Thoracic aorta (tissue), 2 donors: ENCODE measurements around the gene MOGAT1. TPM values are rescaled to one million over a fixed set of nuclear protein-coding genes. Genes with fewer than 3 reads are reported as not detected.

Experiments used
- ATAC-seq: fragments of 150-250 bp; one replicate; pipeline ENCODE4 v1.8.0; 2017; ENCODE audit warnings: low read depth; ENCODE audit not compliant: insufficient number of reproducible peaks, low FRiP score
- DNase-seq: peaks from one replicate; pipeline ENCODE4 v3.0.0-alpha.2; 2020; ENCODE audit warnings: low spot score
- H3K27ac ChIP-seq, 2 donors: fragments of 200-600 bp; sonication (generic); 1 replicate in 1 of 2; 2 replicates in 1 of 2; pipeline ENCODE4 v1.5.1; 2016; ENCODE audit warnings: mild to moderate bottlenecking in 2 of 2, moderate library complexity in 2 of 2
- H3K27me3 ChIP-seq: fragments of 200-600 bp; sonication (generic); replicated peaks from 2 replicates; pipeline ENCODE4 v1.6.0; 2016; ENCODE audit warnings: mild to moderate bottlenecking; ENCODE audit not compliant: insufficient read depth
- H3K36me3 ChIP-seq: fragments of 200-600 bp; sonication (generic); one replicate; pipeline ENCODE4 v1.5.1; 2016
- H3K4me1 ChIP-seq, 2 donors: fragments of 200-600 bp; sonication (generic); 1 replicate in 1 of 2; 2 replicates in 1 of 2; pipeline versions ENCODE4 v1.5.1 to v1.6.0; 2016; ENCODE audit warnings: low read depth in 2 of 2, mild to moderate bottlenecking in 1 of 2; ENCODE audit not compliant: control insufficient read depth in 1 of 2
- H3K4me3 ChIP-seq: fragments of 200-600 bp; sonication (generic); 2 replicates; pipeline ENCODE4 v1.5.1; 2016; ENCODE audit warnings: mild to moderate bottlenecking
- H3K9me3 ChIP-seq: fragments of 200-600 bp; sonication (generic); 2 replicates; pipeline ENCODE4 v1.5.1; 2016
- total RNA-seq, 2 donors: library from RNA; depleted of rRNA; stranded (reverse); fragments of >200 nt; gene quantifications; one replicate each; pipeline versions ENCODE4 v1.1.0 to v1.2.3, GENCODE V29; 2016
- TF ChIP-seq, protein P1 (sequence below): fragments of 200-600 bp; sonication (generic); IDR thresholded peaks from one replicate; pipeline ENCODE4 v1.5.1; 2019; ENCODE audit warnings: antibody characterized with exemption

The MOGAT1 gene
- total RNA-seq, 2 donors from 2014 or later = not detected

DNA sequence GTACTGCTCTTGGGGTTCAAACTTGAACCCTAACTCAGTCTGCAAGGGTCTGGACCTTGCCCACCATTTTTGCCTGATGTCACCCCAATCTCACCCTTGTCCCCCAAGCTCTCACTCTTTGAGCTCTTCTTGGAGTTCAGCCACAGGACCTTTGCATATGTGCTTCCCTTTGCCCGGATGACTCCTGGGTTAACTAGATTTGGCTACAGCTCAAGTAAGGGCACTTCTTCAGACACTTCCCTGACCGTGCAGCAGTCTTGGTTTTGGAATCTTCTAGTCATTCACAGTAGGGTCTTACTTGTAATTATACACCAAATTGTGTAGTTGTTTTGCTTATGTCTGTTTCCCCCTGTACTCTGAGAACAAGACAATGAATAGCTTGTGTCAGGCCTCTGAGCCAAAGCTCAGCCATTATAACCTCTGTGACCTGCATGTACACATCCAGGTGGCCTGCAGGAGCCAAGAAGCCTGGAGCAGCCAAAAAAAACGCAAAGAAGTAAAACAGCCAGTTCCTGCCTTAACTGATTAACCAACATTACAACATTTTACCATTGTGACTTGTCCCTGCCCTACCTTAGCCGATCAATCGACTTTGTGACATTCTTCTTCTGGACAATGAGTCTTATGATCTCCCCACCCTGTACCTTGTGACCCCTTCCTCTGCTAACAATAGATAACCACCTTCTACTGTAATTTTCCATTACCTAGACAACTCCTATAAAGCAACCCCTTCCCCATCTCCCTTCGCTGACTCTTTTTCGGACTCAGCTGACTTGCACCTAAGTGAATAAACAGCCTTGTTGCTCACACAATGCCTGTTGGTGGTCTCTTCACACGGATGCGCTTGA lies 1.0 kb upstream of the MOGAT1 start:
- ATAC-seq (no peak), DNase-seq (no peak)
- Histone ChIP-seq H3K4me1 (peaks cover 0 to 5% of the 10 kb centered on the region in 2 donors), H3K36me3 (no peaks in the 10 kb centered on the region), H3K9me3 (no peaks in the 10 kb centered on the region), H3K27ac (no peak overlapping the region), H3K27me3 (no peaks in the 10 kb centered on the region), H3K4me3 (no peak overlapping the region)
- TF ChIP-seq, protein P1, sequence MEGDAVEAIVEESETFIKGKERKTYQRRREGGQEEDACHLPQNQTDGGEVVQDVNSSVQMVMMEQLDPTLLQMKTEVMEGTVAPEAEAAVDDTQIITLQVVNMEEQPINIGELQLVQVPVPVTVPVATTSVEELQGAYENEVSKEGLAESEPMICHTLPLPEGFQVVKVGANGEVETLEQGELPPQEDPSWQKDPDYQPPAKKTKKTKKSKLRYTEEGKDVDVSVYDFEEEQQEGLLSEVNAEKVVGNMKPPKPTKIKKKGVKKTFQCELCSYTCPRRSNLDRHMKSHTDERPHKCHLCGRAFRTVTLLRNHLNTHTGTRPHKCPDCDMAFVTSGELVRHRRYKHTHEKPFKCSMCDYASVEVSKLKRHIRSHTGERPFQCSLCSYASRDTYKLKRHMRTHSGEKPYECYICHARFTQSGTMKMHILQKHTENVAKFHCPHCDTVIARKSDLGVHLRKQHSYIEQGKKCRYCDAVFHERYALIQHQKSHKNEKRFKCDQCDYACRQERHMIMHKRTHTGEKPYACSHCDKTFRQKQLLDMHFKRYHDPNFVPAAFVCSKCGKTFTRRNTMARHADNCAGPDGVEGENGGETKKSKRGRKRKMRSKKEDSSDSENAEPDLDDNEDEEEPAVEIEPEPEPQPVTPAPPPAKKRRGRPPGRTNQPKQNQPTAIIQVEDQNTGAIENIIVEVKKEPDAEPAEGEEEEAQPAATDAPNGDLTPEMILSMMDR = no peak

DNA sequence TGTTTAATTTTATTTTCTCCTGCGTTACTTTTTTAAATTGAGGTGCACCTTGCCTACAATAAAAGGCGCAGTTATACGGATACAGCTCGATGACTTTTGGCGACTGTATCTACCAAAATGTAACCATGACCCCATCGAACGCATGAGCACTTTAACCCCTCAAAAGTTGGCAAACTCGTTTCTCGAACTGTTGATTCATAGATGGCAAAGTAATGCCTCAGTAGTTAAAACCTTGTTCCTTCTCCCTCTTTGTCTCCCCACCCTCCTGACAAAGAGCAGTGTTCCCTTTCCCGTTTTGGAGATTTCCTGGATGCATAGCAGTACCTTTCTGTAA lies 577 bp downstream of the MOGAT1 start:
- no peak overlapping the region for H3K27ac ChIP-seq
- peak overlapping the region; percentile 71 for H3K4me3 ChIP-seq
- no peak for DNase-seq

DNA sequence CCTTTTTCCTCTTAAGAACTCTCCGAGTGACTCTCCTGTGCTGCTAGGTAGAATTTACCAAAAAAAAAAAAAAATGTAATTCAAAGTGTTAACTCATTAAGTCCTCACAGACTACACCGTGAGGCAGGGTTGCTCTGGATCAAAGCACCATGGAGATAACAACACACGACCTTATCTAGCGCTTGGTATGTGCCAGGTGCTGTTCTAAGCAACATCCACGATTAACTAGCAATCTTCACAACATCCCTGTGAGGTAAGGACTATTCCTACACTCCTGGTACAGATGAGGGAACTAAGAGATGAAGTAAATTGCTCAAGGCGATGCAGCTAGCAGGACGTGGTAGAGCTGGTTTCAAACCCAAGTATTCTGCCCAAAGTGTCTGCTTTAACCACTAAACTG lies 1.8 kb downstream of the MOGAT1 start:
- no peak overlapping the region for H3K4me3 ChIP-seq
- H3K36me3 ChIP-seq = no peaks in the 10 kb centered on the region
- no peaks in the 10 kb centered on the region for H3K9me3 ChIP-seq
- no peak overlapping the region for H3K27ac ChIP-seq
- peaks cover 0 to 5% of the 10 kb centered on the region in 2 donors for H3K4me1 ChIP-seq
- TF ChIP-seq, protein P1 = no peak
- no peaks in the 10 kb centered on the region for H3K27me3 ChIP-seq
- ATAC-seq (no peak), DNase-seq (no peak)

More for the DNA sequence above, 577 bp downstream of the MOGAT1 start:
- Histone ChIP-seq H3K4me1 (peaks cover 0 to 5% of the 10 kb centered on the region in 2 donors), H3K27me3 (no peaks in the 10 kb centered on the region), H3K9me3 (no peaks in the 10 kb centered on the region), H3K36me3 (no peaks in the 10 kb centered on the region)
- ATAC-seq = no peak
- TF ChIP-seq, protein P1 = no peak

DNA sequence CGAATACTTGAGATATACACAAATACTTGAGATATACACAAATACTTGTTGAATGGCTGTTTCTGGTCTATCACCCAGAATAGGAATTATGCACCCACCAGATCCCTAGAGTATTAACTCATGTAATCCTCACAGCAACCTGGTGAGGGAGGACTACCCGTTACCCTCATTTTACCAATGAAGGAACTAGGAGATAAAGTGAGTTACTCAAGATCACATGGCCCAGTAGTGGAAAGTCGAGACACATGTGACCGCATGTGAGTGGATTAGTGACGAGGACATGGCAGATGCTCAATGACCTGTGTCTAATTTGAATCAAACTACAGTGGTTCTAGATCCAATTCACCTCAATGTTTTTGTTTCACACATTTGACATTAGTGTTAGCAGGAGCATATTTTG lies 2.4 kb downstream of the MOGAT1 start:
- no peak overlapping the region for H3K27ac ChIP-seq
- H3K27me3 ChIP-seq = no peaks in the 10 kb centered on the region
- no peak for ATAC-seq
- peaks cover 0 to 5% of the 10 kb centered on the region in 2 donors for H3K4me1 ChIP-seq
- DNase-seq = no peak
- no peak overlapping the region for H3K4me3 ChIP-seq
- H3K9me3 ChIP-seq = no peaks in the 10 kb centered on the region
- H3K36me3 ChIP-seq = no peaks in the 10 kb centered on the region
- TF ChIP-seq, protein P1 = no peak

DNA sequence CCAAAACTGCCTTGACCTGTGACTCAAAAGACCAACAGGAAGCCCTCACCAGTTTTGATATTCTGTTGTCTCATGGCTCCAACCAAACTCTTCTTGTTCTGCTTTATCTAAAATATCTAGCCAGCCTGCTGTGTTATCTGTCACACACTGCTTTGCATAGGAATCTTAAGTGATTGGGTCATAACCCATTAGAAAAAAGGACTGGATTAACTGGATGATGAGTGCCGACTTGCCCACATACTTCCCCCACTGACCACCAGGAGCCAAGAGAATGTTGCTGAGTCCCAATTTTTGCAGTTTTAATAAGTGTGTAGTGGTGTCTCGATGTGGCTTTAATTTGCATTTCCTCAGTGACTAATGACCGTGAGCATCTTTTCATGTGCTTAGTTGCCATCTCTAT lies 6.5 kb downstream of the MOGAT1 start:
- no peaks in the 10 kb centered on the region for H3K27me3 ChIP-seq
- TF ChIP-seq, protein P1 = no peak
- H3K27ac ChIP-seq = no peak overlapping the region
- H3K9me3 ChIP-seq = no peaks in the 10 kb centered on the region
- H3K36me3 ChIP-seq = no peaks in the 10 kb centered on the region
- ATAC-seq (no peak), DNase-seq (no peak)
- H3K4me3 ChIP-seq = no peak overlapping the region
- no peaks in the 10 kb centered on the region for H3K4me1 ChIP-seq
